IMR-90 (cell line): ENCODE data around the gene IL17B.

Experiments used
- CHD1 ChIP-seq: IDR thresholded peaks from 2 replicates; pipeline ENCODE4 v1.6.1; 2012; ENCODE audit warnings: low read depth, low read length, improper control_type of control experiment
- CTCF ChIP-seq: conservative IDR thresholded peaks from 2 replicates; pipeline ENCODE4 v1.5.1; 2012; ENCODE audit warnings: mild to moderate bottlenecking, low read depth, low read length, improper control_type of control experiment
- MAFK ChIP-seq: IDR thresholded peaks from 2 replicates; pipeline ENCODE4 v1.6.1; 2012; ENCODE audit warnings: low read depth, low read length, improper control_type of control experiment
- MAZ ChIP-seq: IDR thresholded peaks from 2 replicates; pipeline ENCODE4 v1.6.1; 2012; ENCODE audit warnings: low read depth, mild to moderate bottlenecking, low read length, improper control_type of control experiment, moderate library complexity, borderline replicate concordance
- POLR2A ChIP-seq: IDR thresholded peaks from 2 replicates; pipeline ENCODE4 v1.6.1; 2012; ENCODE audit warnings: mild to moderate bottlenecking, low read depth, low read length
- RAD21 ChIP-seq: IDR thresholded peaks from 2 replicates; pipeline ENCODE4 v1.6.1; 2012; ENCODE audit warnings: low read length, improper control_type of control experiment
- USF2 ChIP-seq: fragments of 150-350 bp; IDR thresholded peaks from 2 replicates; pipeline ENCODE4 v1.6.1; 2017; ENCODE audit warnings: mild to moderate bottlenecking, antibody characterized with exemption, low read length, low read depth

- TF ChIP-seq MAZ = peak; percentile 94; the same call in 1 of the 2 replicates
- TF ChIP-seq USF2 = no peak
- no peak for TF ChIP-seq CTCF
- TF ChIP-seq POLR2A = peak; percentile 16; the same call in 1 of the 2 replicates
- no peak for TF ChIP-seq MAFK
- TF ChIP-seq CHD1 = no peak
- peak; percentile 24; the same call in 1 of the 2 replicates for TF ChIP-seq RAD21
These were observed 43.4 kb upstream of the IL17B start for GRCh38 chr5:149422366-149423048.
